Measurements from ENCODE around the gene PAX8. TPM values are rescaled to one million over a fixed set of nuclear protein-coding genes. Genes with fewer than 3 reads are reported as not detected.

PAX8 gene
- total RNA-seq, 2 experiments from 2014 or later: 0.21 to 0.55 TPM

GRCh38 chr2:113167962-113168340 lies 110.8 kb downstream of the PAX8 start:
- peaks cover 70% of the 10 kb centered on the region for H3K4me1 Mint-ChIP-seq (ENCODE audit: low read depth)
- CTCF ChIA-PET: interaction anchor here (1.0 to 4.8 kb wide), 3 partner anchors 13 to 87 kb away, joined by 3 to 52 read pairs (median 7); no protein-coding TSS in a partner anchor
- peaks cover 5% of the 10 kb centered on the region for H3K9me3 Mint-ChIP-seq (ENCODE audit: insufficient read depth)
- peaks cover 28% of the 10 kb centered on the region for H3K36me3 Mint-ChIP-seq (ENCODE audit: low read depth)
- no peak for DNase-seq
- POLR2A ChIA-PET: interaction anchor here (0.6 to 1.3 kb wide), 3 partner anchors 10 to 29 kb away, joined by 3 to 4 read pairs (median 4); no protein-coding TSS in a partner anchor
- no peaks in the 10 kb centered on the region for H3K27me3 Mint-ChIP-seq (ENCODE audit: low read depth)
- peak overlapping the region; percentile 53 for H3K4me3 Mint-ChIP-seq
- H3K27ac Mint-ChIP-seq: peak overlapping the region; percentile 91
- peak; percentile 7 for ATAC-seq

DNA sequence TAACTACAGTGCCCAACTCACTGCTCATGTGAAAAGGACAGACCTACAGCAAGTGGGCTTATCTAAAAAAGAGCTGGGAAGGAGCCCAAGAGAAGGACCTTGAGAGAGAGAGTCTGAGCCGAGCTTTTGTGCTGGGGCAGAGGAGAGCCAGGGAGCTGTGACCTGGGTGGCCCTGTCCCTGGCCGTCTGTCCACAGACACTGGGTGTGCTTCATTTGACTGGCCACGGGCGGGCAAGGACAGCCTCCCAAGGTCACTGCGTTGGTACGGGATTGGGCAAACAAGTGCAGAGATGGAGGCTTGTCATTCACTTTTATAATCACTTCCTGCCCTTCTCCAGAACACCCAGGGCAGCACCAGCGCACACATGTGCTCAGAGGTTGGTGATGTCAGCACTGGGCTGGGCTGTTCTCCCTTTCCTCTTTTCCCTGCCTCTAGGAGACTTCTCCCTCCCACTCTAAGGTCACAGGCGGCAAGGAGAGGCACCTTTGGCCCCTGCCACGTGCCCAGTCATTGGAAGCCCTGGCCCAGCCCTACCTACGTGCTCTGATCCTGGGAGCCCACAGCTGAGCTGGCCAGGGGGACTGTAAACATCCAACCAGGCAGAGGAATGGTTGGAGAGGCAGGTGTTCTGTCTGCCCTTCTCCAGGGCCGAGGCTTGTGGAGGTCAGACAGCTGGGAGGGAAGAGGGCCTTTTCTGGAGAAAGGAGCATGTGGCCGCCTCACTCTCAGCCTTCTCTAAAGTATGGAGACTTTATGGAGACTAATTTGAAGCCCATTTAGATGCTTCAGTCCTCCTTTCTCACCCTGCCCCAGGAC lies 111.4 kb downstream of the PAX8 start:
- Mint-ChIP-seq H3K4me3 (peak overlapping the region; percentile 53), H3K27me3 (ENCODE audit: low read depth) (no peaks in the 10 kb centered on the region), H3K36me3 (ENCODE audit: low read depth) (peaks cover 22% of the 10 kb centered on the region), H3K27ac (peak overlapping the region; percentile 91), H3K9me3 (ENCODE audit: insufficient read depth) (peaks cover 5% of the 10 kb centered on the region), H3K4me1 (ENCODE audit: low read depth) (peaks cover 70% of the 10 kb centered on the region)
- peak; percentile 61 for DNase-seq
- ChIA-PET CTCF (interaction anchor here (1.2 to 4.8 kb wide), 3 partner anchors 10 to 29 kb away, joined by 4 to 52 read pairs (median 7); no protein-coding TSS in a partner anchor), POLR2A (interaction anchor here (0.6 to 5.1 kb wide), 5 partner anchors 8 to 29 kb away, joined by 3 to 47 read pairs (median 4); partner anchors contain the start of gene PSD4)
- peak; percentile 76 for ATAC-seq

GRCh38 chr2:113166187-113166645 lies 112.5 kb downstream of the PAX8 start:
- H3K9me3 Mint-ChIP-seq (ENCODE audit: insufficient read depth): peaks cover 3% of the 10 kb centered on the region
- ChIA-PET CTCF (interaction anchor here (1.2 to 4.8 kb wide), 4 partner anchors 8 to 28 kb away, joined by 4 to 52 read pairs (median 8); no protein-coding TSS in a partner anchor), POLR2A (interaction anchor here (1.4 to 5.1 kb wide), 2 partner anchors 9 to 28 kb away, joined by 4 to 47 read pairs; partner anchors contain the start of gene PSD4)
- H3K4me1 Mint-ChIP-seq (ENCODE audit: low read depth): peaks cover 60% of the 10 kb centered on the region
- DNase-seq (peak; percentile 3), ATAC-seq (no peak)
- peak overlapping the region; percentile 4 for H3K27ac Mint-ChIP-seq
- H3K36me3 Mint-ChIP-seq (ENCODE audit: low read depth): peaks cover 15% of the 10 kb centered on the region
- H3K4me3 Mint-ChIP-seq: no peak overlapping the region
- H3K27me3 Mint-ChIP-seq (ENCODE audit: low read depth): no peaks in the 10 kb centered on the region

Other genes starting within 250 kb of the PAX8 start
- gene IL36B, start 226.1 kb downstream of the PAX8 start, total RNA-seq: not detected
- gene IL36RN, start 219.7 kb downstream of the PAX8 start, total RNA-seq: not detected
- not detected for gene IL1F10, start 211.0 kb downstream of the PAX8 start, total RNA-seq
- gene IL1RN, start 151.3 kb downstream of the PAX8 start, total RNA-seq: under 1 TPM in 1 of 2 experiments, not detected in 1; 0.31 TPM
- gene PSD4, start 105.0 kb downstream of the PAX8 start, total RNA-seq: 100 to 1,000 TPM; 394 to 404 TPM
- gene ZNG1B, start 158.8 kb upstream of the PAX8 start, total RNA-seq: 10 to 100 TPM; 32.4 to 36.4 TPM
- gene FOXD4L1, start 219.7 kb upstream of the PAX8 start, total RNA-seq: under 1 TPM; 0.21 to 0.29 TPM